SK-N-SH (cell line): ENCODE results near the gene ZNF606.

Experiments used
- ELF1 ChIP-seq: IDR thresholded peaks from 2 replicates; pipeline ENCODE4 v1.4.0; 2012
- EP300 ChIP-seq, 2 experiments: IDR thresholded peaks; 2 replicates each; pipeline versions ENCODE4 v1.4.0 to v1.6.1; 2012; ENCODE audit warnings: borderline replicate concordance in 1 of 2, low read depth in 1 of 2, low read length in 1 of 2
- EZH2phosphoT487 ChIP-seq: fragments of 200-600 bp; sonication (generic); IDR thresholded peaks from 2 replicates; pipeline ENCODE4 v1.6.1; 2017; ENCODE audit warnings: low read depth, mixed run types, mild to moderate bottlenecking, antibody characterized with exemption, moderate library complexity, borderline replicate concordance
- NRF1 ChIP-seq: IDR thresholded peaks from 2 replicates; pipeline ENCODE4 v1.6.1; 2012; ENCODE audit warnings: low read depth, mild to moderate bottlenecking, low read length
- RFX5 ChIP-seq: IDR thresholded peaks from 2 replicates; pipeline ENCODE4 v1.6.1; 2012; ENCODE audit warnings: mild to moderate bottlenecking, improper control_type of control experiment, low read length
- SMC3 ChIP-seq: IDR thresholded peaks from 2 replicates; pipeline ENCODE4 v1.6.1; 2012; ENCODE audit warnings: low read depth, low read length, improper control_type of control experiment
- TCF12 ChIP-seq: IDR thresholded peaks from 2 replicates; pipeline ENCODE4 v1.4.0; 2012
- TF ChIP-seq, protein P1 (sequence below): fragments of 200-600 bp; sonication (generic); IDR thresholded peaks from 2 replicates; pipeline ENCODE4 v1.6.1; 2017; ENCODE audit warnings: antibody characterized with exemption, mild to moderate bottlenecking, moderate library complexity
- TF ChIP-seq, protein P2 (sequence below): fragments of 150-350 bp; IDR thresholded peaks from 2 replicates; pipeline ENCODE4 v1.6.1; 2016; ENCODE audit warnings: mild to moderate bottlenecking, low read depth, low read length
- TF ChIP-seq, protein P3 (sequence below): IDR thresholded peaks from 2 replicates; pipeline ENCODE4 v1.6.1; 2012; ENCODE audit warnings: mild to moderate bottlenecking, low read depth, low read length, moderate library complexity
- TF ChIP-seq, protein P4 (sequence below): IDR thresholded peaks from 2 replicates; pipeline ENCODE4 v1.4.0; 2012; ENCODE audit warnings: low read depth

DNA sequence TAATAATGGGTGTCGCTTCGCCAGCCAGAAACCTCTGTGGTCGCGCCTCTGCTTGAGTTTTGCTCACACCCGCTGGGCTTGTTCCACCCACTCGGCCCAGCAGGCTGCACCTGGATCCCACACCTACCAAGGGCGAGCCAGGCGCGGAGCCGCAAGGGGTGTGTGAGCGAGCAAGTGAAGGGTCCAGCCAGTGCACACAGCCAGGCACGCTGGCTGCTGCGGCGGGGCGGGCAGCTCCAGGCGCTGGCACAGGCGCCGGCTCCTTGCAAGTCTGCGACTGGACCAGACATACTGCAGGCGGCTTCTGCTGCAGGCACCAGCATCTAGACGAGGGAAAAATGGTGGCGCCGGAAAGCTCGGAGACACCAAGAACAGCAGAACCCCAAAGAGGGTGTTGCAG, 53.3 kb downstream of the ZNF606 start:
- TF ChIP-seq, protein P1, sequence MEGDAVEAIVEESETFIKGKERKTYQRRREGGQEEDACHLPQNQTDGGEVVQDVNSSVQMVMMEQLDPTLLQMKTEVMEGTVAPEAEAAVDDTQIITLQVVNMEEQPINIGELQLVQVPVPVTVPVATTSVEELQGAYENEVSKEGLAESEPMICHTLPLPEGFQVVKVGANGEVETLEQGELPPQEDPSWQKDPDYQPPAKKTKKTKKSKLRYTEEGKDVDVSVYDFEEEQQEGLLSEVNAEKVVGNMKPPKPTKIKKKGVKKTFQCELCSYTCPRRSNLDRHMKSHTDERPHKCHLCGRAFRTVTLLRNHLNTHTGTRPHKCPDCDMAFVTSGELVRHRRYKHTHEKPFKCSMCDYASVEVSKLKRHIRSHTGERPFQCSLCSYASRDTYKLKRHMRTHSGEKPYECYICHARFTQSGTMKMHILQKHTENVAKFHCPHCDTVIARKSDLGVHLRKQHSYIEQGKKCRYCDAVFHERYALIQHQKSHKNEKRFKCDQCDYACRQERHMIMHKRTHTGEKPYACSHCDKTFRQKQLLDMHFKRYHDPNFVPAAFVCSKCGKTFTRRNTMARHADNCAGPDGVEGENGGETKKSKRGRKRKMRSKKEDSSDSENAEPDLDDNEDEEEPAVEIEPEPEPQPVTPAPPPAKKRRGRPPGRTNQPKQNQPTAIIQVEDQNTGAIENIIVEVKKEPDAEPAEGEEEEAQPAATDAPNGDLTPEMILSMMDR = no peak
- TF ChIP-seq ELF1 (no peak), EP300 (IDR thresholded peaks at IDR 0.05; ENCODE audit: borderline replicate concordance in 1 of 2, low read depth in 1 of 2, low read length in 1 of 2) (no peak), NRF1 (no peak), RFX5 (no peak), TCF12 (no peak), SMC3 (no peak), EZH2phosphoT487 (no peak)
- TF ChIP-seq, protein P2, sequence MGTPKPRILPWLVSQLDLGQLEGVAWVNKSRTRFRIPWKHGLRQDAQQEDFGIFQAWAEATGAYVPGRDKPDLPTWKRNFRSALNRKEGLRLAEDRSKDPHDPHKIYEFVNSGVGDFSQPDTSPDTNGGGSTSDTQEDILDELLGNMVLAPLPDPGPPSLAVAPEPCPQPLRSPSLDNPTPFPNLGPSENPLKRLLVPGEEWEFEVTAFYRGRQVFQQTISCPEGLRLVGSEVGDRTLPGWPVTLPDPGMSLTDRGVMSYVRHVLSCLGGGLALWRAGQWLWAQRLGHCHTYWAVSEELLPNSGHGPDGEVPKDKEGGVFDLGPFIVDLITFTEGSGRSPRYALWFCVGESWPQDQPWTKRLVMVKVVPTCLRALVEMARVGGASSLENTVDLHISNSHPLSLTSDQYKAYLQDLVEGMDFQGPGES = no peak
- TF ChIP-seq, protein P3, sequence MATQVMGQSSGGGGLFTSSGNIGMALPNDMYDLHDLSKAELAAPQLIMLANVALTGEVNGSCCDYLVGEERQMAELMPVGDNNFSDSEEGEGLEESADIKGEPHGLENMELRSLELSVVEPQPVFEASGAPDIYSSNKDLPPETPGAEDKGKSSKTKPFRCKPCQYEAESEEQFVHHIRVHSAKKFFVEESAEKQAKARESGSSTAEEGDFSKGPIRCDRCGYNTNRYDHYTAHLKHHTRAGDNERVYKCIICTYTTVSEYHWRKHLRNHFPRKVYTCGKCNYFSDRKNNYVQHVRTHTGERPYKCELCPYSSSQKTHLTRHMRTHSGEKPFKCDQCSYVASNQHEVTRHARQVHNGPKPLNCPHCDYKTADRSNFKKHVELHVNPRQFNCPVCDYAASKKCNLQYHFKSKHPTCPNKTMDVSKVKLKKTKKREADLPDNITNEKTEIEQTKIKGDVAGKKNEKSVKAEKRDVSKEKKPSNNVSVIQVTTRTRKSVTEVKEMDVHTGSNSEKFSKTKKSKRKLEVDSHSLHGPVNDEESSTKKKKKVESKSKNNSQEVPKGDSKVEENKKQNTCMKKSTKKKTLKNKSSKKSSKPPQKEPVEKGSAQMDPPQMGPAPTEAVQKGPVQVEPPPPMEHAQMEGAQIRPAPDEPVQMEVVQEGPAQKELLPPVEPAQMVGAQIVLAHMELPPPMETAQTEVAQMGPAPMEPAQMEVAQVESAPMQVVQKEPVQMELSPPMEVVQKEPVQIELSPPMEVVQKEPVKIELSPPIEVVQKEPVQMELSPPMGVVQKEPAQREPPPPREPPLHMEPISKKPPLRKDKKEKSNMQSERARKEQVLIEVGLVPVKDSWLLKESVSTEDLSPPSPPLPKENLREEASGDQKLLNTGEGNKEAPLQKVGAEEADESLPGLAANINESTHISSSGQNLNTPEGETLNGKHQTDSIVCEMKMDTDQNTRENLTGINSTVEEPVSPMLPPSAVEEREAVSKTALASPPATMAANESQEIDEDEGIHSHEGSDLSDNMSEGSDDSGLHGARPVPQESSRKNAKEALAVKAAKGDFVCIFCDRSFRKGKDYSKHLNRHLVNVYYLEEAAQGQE = no peak
- TF ChIP-seq, protein P4, sequence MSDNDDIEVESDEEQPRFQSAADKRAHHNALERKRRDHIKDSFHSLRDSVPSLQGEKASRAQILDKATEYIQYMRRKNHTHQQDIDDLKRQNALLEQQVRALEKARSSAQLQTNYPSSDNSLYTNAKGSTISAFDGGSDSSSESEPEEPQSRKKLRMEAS = no peak
